ENCODE measurements around the gene TPT1.
"Not testable (repeated sequence)": the region's sequence is repeated elsewhere in the genome, so short reads cannot be mapped to it uniquely, and the experiment has no call there.

Gene TPT1

GRCh38 chr13:45342668-45343067 lies 1.7 kb upstream of the TPT1 start:
- Mint-ChIP-seq H3K36me3 (ENCODE audit: low read depth) (peaks cover 60% of the 10 kb centered on the region), H3K4me1 (peaks cover 41% of the 10 kb centered on the region), H3K4me3 (peak overlapping the region; percentile 99)
- DNase-seq; H3K9me3 Mint-ChIP-seq; H3K27me3 Mint-ChIP-seq (ENCODE audit: low read depth, poor library complexity); H3K27ac Mint-ChIP-seq: not testable (repeated sequence)

DNA sequence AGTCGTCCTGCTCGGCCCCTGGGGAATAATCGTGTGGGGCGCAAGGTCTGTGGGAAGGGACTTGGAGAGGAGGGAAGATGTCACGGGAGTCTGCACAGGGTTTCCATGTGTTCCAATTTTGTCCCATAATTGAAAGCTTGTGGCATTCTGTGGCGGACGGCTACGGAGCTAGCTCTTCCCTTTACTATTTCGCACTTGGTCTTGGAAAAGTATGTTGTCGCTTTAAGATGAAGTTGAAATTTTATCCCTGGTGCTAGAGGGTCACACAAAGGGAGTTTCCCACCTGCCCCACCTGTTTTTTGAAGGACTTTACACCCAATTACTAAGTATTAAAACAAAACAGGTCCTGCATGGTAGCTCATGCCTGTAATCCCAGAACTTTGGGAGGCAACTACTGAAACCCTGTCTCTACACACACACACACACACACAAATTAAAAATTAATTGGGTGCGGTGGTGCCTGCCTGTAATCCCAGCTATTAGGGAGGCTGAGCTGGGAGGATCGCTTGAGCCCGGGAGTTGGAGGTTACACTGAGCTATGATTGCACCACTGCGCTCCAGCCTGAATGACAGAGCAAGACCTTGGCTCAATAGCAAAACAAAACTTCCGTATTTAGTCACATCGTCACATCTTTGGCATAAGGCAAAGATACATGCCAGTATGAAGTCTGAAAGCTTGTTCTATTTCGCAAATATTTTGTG lies 967 bp upstream of the TPT1 start:
- Mint-ChIP-seq H3K36me3 (ENCODE audit: low read depth) (peaks cover 60% of the 10 kb centered on the region), H3K4me1 (peaks cover 44% of the 10 kb centered on the region), H3K9me3 (no peaks in the 10 kb centered on the region), H3K27ac (peak overlapping the region; percentile 99), H3K27me3 (ENCODE audit: low read depth, poor library complexity) (no peaks in the 10 kb centered on the region), H3K4me3 (peak overlapping the region; percentile 99)
- no peak for DNase-seq
- TF ChIP-seq, protein P1, sequence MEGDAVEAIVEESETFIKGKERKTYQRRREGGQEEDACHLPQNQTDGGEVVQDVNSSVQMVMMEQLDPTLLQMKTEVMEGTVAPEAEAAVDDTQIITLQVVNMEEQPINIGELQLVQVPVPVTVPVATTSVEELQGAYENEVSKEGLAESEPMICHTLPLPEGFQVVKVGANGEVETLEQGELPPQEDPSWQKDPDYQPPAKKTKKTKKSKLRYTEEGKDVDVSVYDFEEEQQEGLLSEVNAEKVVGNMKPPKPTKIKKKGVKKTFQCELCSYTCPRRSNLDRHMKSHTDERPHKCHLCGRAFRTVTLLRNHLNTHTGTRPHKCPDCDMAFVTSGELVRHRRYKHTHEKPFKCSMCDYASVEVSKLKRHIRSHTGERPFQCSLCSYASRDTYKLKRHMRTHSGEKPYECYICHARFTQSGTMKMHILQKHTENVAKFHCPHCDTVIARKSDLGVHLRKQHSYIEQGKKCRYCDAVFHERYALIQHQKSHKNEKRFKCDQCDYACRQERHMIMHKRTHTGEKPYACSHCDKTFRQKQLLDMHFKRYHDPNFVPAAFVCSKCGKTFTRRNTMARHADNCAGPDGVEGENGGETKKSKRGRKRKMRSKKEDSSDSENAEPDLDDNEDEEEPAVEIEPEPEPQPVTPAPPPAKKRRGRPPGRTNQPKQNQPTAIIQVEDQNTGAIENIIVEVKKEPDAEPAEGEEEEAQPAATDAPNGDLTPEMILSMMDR (IDR thresholded peaks at IDR 0.05) = no peak

DNA sequence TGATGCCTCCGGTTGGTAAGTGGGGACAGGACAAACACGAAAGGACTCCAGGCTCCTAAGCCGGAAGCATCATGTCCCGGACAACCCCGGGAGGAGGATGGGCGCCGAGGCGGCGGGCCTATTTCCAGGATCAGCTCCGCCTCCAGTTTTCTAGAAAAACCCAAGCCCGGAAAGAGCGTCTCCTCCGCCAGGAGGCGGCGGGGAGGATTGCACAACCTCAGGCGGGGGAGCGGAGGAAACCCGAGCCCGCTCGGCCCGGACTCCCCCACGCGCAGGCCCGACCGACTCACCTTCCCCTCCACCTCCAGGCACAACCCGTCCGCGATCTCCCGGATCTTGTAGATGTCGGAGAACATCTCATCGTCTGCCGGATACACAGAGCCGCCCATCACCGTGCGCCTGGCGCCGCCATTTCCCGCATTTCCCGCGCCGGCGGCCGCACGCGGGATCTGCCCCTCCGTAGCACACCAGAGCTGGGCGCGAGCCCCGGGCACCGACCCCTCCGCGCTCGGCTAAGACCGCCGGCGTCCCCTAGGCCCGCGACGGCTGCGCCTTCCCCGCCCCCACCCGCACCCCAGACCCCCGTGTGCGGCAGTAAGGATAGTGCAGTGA lies 455 bp downstream of the TPT1 start:
- TF ChIP-seq, protein P1 (IDR thresholded peaks at IDR 0.05) = peak; percentile 35
- Mint-ChIP-seq H3K36me3 (ENCODE audit: low read depth) (peaks cover 63% of the 10 kb centered on the region), H3K9me3 (no peaks in the 10 kb centered on the region), H3K4me1 (peaks cover 56% of the 10 kb centered on the region), H3K27me3 (ENCODE audit: low read depth, poor library complexity) (no peaks in the 10 kb centered on the region), H3K4me3 (peak overlapping the region; percentile 99), H3K27ac (peak overlapping the region; percentile 100)
- DNase-seq = peak; percentile 85

- Mint-ChIP-seq H3K36me3 (ENCODE audit: low read depth) (peaks cover 62% of the 10 kb centered on the region), H3K27ac (peak overlapping the region; percentile 100), H3K4me3 (peak overlapping the region; percentile 99), H3K27me3 (ENCODE audit: low read depth, poor library complexity) (no peaks in the 10 kb centered on the region), H3K4me1 (peaks cover 59% of the 10 kb centered on the region), H3K9me3 (no peaks in the 10 kb centered on the region)
- DNase-seq = no peak
- TF ChIP-seq, protein P1 (IDR thresholded peaks at IDR 0.05) = no peak
These were observed 1.1 kb downstream of the TPT1 start for GRCh38 chr13:45339867-45340266.

GRCh38 chr13:45339399-45339798 lies 1.6 kb downstream of the TPT1 start:
- Mint-ChIP-seq H3K4me1 (peaks cover 59% of the 10 kb centered on the region), H3K27me3 (ENCODE audit: low read depth, poor library complexity) (no peaks in the 10 kb centered on the region)

DNA sequence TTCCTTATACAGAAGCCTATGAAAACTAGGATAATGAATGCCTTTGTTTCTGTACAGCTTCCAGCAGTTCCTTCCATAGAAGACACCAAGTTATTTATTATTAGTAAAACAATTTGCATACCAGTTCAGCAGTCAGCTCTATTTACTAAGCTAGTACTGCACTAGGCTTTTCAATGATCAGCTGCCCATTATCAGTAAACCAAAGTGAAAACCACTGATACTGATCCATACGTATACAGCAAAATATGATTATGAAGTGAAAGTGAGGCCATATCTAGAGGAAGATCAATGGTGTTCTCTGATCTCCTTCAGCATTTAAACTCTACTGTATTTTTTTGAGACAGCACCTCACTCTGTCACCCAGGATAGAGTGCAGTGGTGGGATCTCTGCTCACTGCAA lies 3.2 kb downstream of the TPT1 start:
- H3K27ac Mint-ChIP-seq = no peak overlapping the region

More at GRCh38 chr13:45339399-45339798, 1.6 kb downstream of the TPT1 start:
- TF ChIP-seq, protein P1 (IDR thresholded peaks at IDR 0.05) = no peak
- no peak for DNase-seq
- no peaks in the 10 kb centered on the region for H3K9me3 Mint-ChIP-seq
- H3K36me3 Mint-ChIP-seq (ENCODE audit: low read depth) = peaks cover 62% of the 10 kb centered on the region
- H3K27ac Mint-ChIP-seq = no peak overlapping the region
- H3K4me3 Mint-ChIP-seq = peak overlapping the region; percentile 99

More for the DNA sequence above, 3.2 kb downstream of the TPT1 start:
- Mint-ChIP-seq H3K27me3 (ENCODE audit: low read depth, poor library complexity) (no peaks in the 10 kb centered on the region), H3K9me3 (no peaks in the 10 kb centered on the region), H3K4me3 (no peak overlapping the region), H3K36me3 (ENCODE audit: low read depth) (peaks cover 62% of the 10 kb centered on the region), H3K4me1 (peaks cover 60% of the 10 kb centered on the region)
- no peak for DNase-seq
- TF ChIP-seq, protein P1 (IDR thresholded peaks at IDR 0.05) = no peak

Data from nephron progenitor cell (in vitro differentiated cells).